ENCODE data around the gene C19orf73. TPM values are rescaled to one million over a fixed set of nuclear protein-coding genes. Genes with fewer than 3 reads are reported as not detected.
A peak's percentile ranks its signal among the peaks of the same experiment; 100 is the strongest.

Gene C19orf73
- total and polyA plus RNA-seq, 3 experiments from 2014 or later, result 1.4 to 3.1 (median 2.5) TPM

DNA sequence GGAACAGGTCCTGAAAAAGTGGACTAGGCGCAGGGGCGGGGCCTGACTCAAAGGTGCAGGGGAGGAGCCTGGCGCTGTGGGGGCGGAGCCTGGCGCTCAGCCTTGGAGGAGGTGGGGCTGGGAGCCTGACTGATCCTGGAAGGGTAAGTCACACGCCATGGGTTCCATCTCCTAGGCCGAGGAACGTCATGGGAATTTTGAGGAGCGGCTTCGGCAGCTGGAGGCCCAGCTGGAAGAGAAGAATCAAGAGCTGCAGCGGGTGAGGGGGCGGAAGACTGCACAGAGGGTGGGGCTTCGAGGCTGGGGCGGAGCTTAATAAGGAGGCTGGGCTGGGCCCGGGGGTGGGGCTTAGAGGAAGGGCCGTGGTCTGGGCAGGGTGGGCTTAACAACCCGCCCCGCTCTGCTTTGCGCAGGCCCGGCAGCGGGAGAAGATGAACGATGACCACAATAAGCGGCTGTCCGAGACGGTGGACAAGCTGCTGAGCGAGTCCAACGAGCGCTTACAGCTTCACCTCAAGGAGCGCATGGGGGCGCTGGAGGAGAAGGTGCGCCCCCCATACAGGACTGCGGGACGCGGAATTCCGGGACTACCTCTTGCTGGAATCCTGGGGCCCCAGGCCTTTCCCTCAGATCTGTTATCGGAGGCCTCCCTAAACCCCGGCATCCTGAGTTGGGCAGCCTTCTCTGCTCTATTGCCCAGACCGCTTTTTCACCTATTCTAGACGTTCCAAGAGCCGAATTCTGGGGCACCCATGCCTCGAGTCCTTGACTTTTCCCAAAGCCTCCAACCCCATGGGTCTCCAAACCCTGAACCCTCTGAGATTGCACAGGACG is 14.9 kb upstream of the C19orf73 start:
- H3K27me3 ChIP-seq (ENCODE audit: insufficient read depth, low read length, poor library complexity, severe bottlenecking), result no peaks in the 10 kb centered on the region
- H3K4me3 ChIP-seq (ENCODE audit: low read length), result no peak overlapping the region
- H3K27me3 Mint-ChIP-seq, result peaks cover 10% of the 10 kb centered on the region in 2 donors
- peaks cover 8 to 20% (median 13%) of the 10 kb centered on the region in 3 donors for H3K4me1 Mint-ChIP-seq
- H3K9me3 Mint-ChIP-seq, result no peaks in the 10 kb centered on the region
- H3K9me3 ChIP-seq (ENCODE audit: low read length), result no peaks in the 10 kb centered on the region
- DNase-seq, result peak in 3 of 5 donors; percentile 27 to 52 (median 30)
- no peaks in the 10 kb centered on the region for H3K36me3 ChIP-seq (ENCODE audit: insufficient read depth, low read length)
- peak overlapping the region in 1 of 8 donors; percentile 67 for H3K27ac Mint-ChIP-seq
- peaks cover 8% of the 10 kb centered on the region for H3K4me1 ChIP-seq (ENCODE audit: insufficient read depth, low read length)
- ChIA-PET CTCF (interaction anchor here (1.5 to 3.5 kb wide), 3 partner anchors 13 to 36 kb away, joined by 6 to 10 read pairs (median 10); partner anchors contain the start of gene LIN7B), POLR2A (no interaction called here)
- peaks cover 0 to 3% (median 3%) of the 10 kb centered on the region in 3 donors for H3K36me3 Mint-ChIP-seq
- H3K4me3 Mint-ChIP-seq, result peak overlapping the region in 6 of 7 donors; percentile 50 to 85 (median 69)
- H3K27ac ChIP-seq (ENCODE audit: low read depth, low read length), result no peak overlapping the region

DNA sequence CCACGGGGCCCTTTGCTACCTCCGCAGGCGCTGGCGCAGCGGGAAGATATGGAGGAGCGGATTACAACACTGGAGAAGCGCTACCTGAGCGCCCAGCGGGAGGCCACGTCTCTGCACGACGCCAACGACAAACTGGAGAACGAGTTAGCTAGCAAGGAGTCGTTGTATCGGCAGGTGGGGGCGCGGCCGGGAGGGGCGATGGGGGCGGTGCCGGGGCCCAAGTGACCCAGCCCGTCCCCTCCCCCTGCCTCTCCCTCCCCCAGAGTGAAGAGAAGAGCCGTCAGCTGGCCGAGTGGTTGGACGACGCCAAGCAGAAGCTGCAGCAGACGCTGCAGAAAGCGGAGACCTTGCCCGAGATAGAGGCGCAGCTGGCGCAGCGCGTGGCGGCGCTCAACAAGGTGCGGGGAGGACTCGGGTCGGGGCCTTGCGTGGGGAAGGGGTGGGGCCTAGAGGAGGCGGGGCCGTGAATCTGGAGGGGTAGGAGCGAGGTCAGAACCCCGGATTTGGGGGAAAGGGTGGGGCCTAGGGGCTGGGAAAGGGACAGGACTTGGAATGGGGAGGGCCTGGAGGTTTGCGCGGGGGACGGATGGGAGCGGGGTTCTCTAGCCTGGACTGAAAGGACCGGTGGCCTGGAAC is 14.1 kb upstream of the C19orf73 start:
- Mint-ChIP-seq H3K36me3 (peaks cover 0 to 3% (median 3%) of the 10 kb centered on the region in 3 donors), H3K27me3 (peaks cover 10% of the 10 kb centered on the region in 2 donors), H3K4me1 (peaks cover 15 to 27% (median 19%) of the 10 kb centered on the region in 3 donors), H3K9me3 (no peaks in the 10 kb centered on the region), H3K4me3 (peak overlapping the region in 5 of 7 donors; percentile 50 to 74 (median 65)), H3K27ac (peak overlapping the region in 1 of 8 donors; percentile 67)
- POLR2A ChIA-PET, result no interaction called here
- Histone ChIP-seq H3K4me1 (ENCODE audit: insufficient read depth, low read length) (peaks cover 15% of the 10 kb centered on the region), H3K36me3 (ENCODE audit: insufficient read depth, low read length) (no peaks in the 10 kb centered on the region), H3K27ac (ENCODE audit: low read depth, low read length) (no peak overlapping the region), H3K27me3 (ENCODE audit: insufficient read depth, low read length, poor library complexity, severe bottlenecking) (no peaks in the 10 kb centered on the region), H3K4me3 (ENCODE audit: low read length) (no peak overlapping the region), H3K9me3 (ENCODE audit: low read length) (no peaks in the 10 kb centered on the region)
- DNase-seq, result peak in 2 of 5 donors; percentile 20 to 32
- CTCF ChIA-PET, result interaction anchor here (0.7 to 3.5 kb wide), 3 partner anchors 14 to 59 kb away, joined by 3 to 10 read pairs (median 6); no protein-coding TSS in a partner anchor

DNA sequence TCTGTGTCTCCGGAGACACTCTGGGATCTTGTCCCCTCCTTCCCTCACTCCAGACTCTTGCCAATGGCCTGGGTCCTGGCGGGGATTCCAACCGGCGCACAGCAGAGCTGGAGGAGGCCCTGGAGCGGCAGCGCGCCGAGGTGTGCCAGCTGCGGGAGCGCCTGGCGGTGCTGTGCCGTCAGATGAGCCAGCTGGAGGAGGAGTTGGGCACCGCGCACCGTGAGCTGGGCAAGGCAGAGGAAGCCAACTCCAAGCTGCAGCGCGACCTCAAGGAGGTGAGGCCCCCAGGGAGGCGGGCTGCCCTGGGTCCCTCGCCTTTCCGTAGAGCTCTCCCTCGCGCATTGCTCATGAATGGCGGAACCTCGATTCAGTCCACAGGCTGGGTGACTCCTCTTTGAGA is 11.4 kb upstream of the C19orf73 start:
- ChIA-PET CTCF (interaction anchor here (1.1 to 3.9 kb wide), 3 partner anchors 16 to 32 kb away, joined by 3 to 13 read pairs (median 10); no protein-coding TSS in a partner anchor), POLR2A (no interaction called here)

DNA sequence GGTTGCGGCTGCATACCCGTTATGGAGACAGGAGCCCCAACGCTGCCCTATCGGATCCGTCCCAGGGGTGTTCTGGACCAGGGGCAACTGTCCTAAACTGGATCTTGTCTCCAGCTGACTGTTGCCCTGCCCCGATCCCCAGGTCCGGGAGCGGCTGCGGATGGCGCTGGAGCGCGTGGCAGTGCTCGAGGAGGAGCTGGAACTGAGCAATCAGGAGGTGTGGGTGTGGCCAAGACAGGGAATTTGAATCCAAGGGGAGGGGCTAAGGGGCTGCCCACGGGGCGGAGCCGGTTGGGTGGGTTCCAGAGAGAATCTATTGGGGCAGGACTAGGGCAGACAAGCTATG is 10.3 kb upstream of the C19orf73 start:
- H3K27me3 Mint-ChIP-seq, result peaks cover 0 to 9% of the 10 kb centered on the region in 2 donors
- ChIA-PET POLR2A (interaction anchor here (1.8 to 2.9 kb wide), 2 partner anchors 15 to 136 kb away, joined by 5 to 15 read pairs; partner anchors contain the start of genes GYS1, LIN7B and RUVBL2), CTCF (interaction anchor here (1.2 to 3.9 kb wide), 4 partner anchors 15 to 32 kb away, joined by 3 to 16 read pairs (median 12); partner anchors contain the start of gene LIN7B)
- H3K27me3 ChIP-seq (ENCODE audit: insufficient read depth, low read length, poor library complexity, severe bottlenecking), result no peaks in the 10 kb centered on the region
- no peaks in the 10 kb centered on the region for H3K9me3 ChIP-seq (ENCODE audit: low read length)
- no peaks in the 10 kb centered on the region for H3K36me3 ChIP-seq (ENCODE audit: insufficient read depth, low read length)
- peak overlapping the region; percentile 73 for H3K4me3 ChIP-seq (ENCODE audit: low read length)
- H3K27ac ChIP-seq (ENCODE audit: low read depth, low read length), result peak overlapping the region; percentile 59
- no peaks in the 10 kb centered on the region for H3K9me3 Mint-ChIP-seq
- peaks cover 18 to 29% (median 20%) of the 10 kb centered on the region in 3 donors for H3K4me1 Mint-ChIP-seq
- no peak for DNase-seq
- peak overlapping the region in 2 of 8 donors; percentile 32 to 39 for H3K27ac Mint-ChIP-seq
- H3K36me3 Mint-ChIP-seq, result no peaks in the 10 kb centered on the region
- peak overlapping the region in 4 of 7 donors; percentile 15 to 48 (median 37) for H3K4me3 Mint-ChIP-seq
- H3K4me1 ChIP-seq (ENCODE audit: insufficient read depth, low read length), result peaks cover 16% of the 10 kb centered on the region

More for the DNA sequence above, 11.4 kb upstream of the C19orf73 start:
- Histone ChIP-seq H3K4me3 (ENCODE audit: low read length) (no peak overlapping the region), H3K36me3 (ENCODE audit: insufficient read depth, low read length) (no peaks in the 10 kb centered on the region), H3K4me1 (ENCODE audit: insufficient read depth, low read length) (peaks cover 20% of the 10 kb centered on the region), H3K27ac (ENCODE audit: low read depth, low read length) (no peak overlapping the region), H3K9me3 (ENCODE audit: low read length) (no peaks in the 10 kb centered on the region), H3K27me3 (ENCODE audit: insufficient read depth, low read length, poor library complexity, severe bottlenecking) (no peaks in the 10 kb centered on the region)
- Mint-ChIP-seq H3K9me3 (no peaks in the 10 kb centered on the region), H3K27me3 (peaks cover 0 to 10% of the 10 kb centered on the region in 2 donors), H3K27ac (no peak overlapping the region), H3K36me3 (no peaks in the 10 kb centered on the region), H3K4me1 (peaks cover 18 to 32% (median 20%) of the 10 kb centered on the region in 3 donors), H3K4me3 (peak overlapping the region in 1 of 7 donors; percentile 34)
- no peak for DNase-seq

DNA sequence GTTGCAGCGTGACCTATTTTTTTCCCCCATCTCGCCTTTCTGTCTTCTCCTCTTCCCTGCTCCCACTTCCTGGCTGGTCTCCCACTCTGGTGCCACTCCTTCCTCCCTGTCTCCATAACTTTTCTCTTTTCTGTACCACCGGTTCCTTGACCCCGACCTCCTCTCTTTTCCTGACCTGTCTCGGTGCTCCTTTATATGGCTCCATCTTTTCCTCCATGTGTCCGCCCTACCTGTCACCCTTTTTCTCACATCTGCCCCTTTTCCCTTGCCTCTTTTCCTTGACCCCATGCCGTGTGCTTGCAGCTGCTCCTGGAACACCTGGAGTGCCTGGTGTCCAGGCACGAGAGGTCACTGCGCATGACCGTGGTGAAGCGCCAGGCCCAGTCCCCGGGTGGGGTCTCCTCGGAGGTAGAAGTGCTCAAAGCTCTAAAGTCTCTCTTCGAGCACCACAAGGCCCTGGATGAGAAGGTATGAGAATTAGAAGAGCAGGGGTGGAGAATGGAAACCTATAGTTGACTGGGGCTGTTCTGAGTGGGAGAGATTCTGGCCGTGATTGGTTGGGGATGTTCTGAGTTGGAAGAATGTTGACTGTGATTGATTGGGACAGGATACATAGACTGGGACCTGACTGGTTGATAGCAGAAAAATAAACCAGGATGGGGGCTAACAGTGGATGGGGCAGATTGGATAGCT is 9.7 kb upstream of the C19orf73 start:
- Histone ChIP-seq H3K4me1 (ENCODE audit: insufficient read depth, low read length) (peaks cover 12% of the 10 kb centered on the region), H3K36me3 (ENCODE audit: insufficient read depth, low read length) (no peaks in the 10 kb centered on the region), H3K27ac (ENCODE audit: low read depth, low read length) (peak overlapping the region; percentile 59), H3K9me3 (ENCODE audit: low read length) (no peaks in the 10 kb centered on the region), H3K27me3 (ENCODE audit: insufficient read depth, low read length, poor library complexity, severe bottlenecking) (no peaks in the 10 kb centered on the region), H3K4me3 (ENCODE audit: low read length) (peak overlapping the region; percentile 73)
- Mint-ChIP-seq H3K27ac (peak overlapping the region in 2 of 8 donors; percentile 8 to 47), H3K36me3 (no peaks in the 10 kb centered on the region), H3K9me3 (no peaks in the 10 kb centered on the region), H3K4me1 (peaks cover 15 to 26% (median 20%) of the 10 kb centered on the region in 3 donors), H3K27me3 (peaks cover 0 to 6% of the 10 kb centered on the region in 2 donors), H3K4me3 (peak overlapping the region; percentile 45 to 93 (median 90))
- DNase-seq, result no peak
- POLR2A ChIA-PET, result interaction anchor here (0.7 to 2.9 kb wide), 3 partner anchors 12 to 135 kb away, joined by 3 to 15 read pairs (median 5); partner anchors contain the start of genes GYS1, LIN7B and RUVBL2
- CTCF ChIA-PET, result interaction anchor here (1.0 to 3.9 kb wide), 7 partner anchors 14 to 135 kb away, joined by 3 to 16 read pairs (median 5); partner anchors contain the start of genes GYS1, LIN7B and RUVBL2

DNA sequence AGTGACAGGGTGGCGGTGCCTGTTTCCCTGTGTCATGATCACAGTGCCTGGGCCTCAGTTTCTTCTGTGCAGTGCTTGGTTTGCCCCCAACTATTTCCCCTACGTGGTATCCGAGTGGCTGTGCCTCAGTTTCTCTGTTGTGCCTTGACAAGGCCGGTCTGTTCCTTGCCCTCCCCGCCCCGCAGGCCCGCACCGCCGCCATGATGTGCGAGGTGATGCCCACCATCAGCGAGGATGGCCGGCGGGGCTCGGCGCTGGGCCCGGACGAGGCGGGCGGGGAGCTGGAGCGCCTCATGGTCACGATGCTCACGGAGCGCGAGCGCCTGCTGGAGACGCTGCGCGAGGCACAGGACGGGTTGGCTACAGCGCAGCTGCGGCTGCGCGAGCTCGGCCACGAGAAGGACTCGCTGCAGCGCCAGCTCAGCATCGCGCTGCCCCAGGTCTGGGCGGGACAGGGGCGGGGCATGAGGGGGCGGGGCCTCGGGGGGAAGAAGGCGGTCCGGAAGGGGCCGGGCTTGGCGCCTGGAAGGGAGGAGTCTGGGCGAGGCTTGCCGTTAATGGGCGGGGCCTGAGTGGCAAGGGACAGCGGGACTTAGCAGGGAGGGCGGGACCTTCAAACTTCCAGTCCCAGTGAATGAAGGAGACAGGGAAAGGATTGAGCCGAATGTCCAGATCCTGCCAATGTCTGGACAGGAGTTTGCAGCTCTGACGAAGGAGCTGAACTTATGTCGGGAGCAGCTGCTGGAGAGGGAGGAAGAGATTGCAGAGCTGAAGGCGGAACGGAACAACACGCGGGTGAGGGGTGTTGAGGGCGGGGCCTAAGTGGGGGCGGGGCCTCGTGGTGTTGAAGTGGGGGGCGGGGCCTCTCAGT is 9.0 kb upstream of the C19orf73 start:
- Histone ChIP-seq H3K27ac (ENCODE audit: low read depth, low read length) (peak overlapping the region; percentile 59), H3K9me3 (ENCODE audit: low read length) (no peaks in the 10 kb centered on the region), H3K27me3 (ENCODE audit: insufficient read depth, low read length, poor library complexity, severe bottlenecking) (no peaks in the 10 kb centered on the region), H3K4me3 (ENCODE audit: low read length) (peak overlapping the region; percentile 73), H3K4me1 (ENCODE audit: insufficient read depth, low read length) (peaks cover 12% of the 10 kb centered on the region), H3K36me3 (ENCODE audit: insufficient read depth, low read length) (no peaks in the 10 kb centered on the region)
- H3K27me3 Mint-ChIP-seq, result peaks cover 0 to 3% of the 10 kb centered on the region in 2 donors
- ChIA-PET CTCF (interaction anchor here (0.9 to 3.9 kb wide), 10 partner anchors 8 to 333 kb away, joined by 3 to 16 read pairs (median 4); partner anchors contain the start of genes GYS1, LIN7B, PPFIA3 and RUVBL2), POLR2A (interaction anchor here (0.7 to 2.9 kb wide), 3 partner anchors 11 to 134 kb away, joined by 3 to 15 read pairs (median 5); partner anchors contain the start of genes GYS1, LIN7B and RUVBL2)
- no peaks in the 10 kb centered on the region for H3K9me3 Mint-ChIP-seq
- peak; percentile 91 to 95 (median 94) for DNase-seq
- no peaks in the 10 kb centered on the region for H3K36me3 Mint-ChIP-seq
- H3K4me3 Mint-ChIP-seq, result peak overlapping the region; percentile 64 to 93 (median 91)
- H3K4me1 Mint-ChIP-seq, result peaks cover 11 to 19% (median 17%) of the 10 kb centered on the region in 3 donors
- peak overlapping the region in 7 of 8 donors; percentile 8 to 92 (median 89) for H3K27ac Mint-ChIP-seq
